Measurements from ENCODE around the gene ABCA2.

- TF ChIP-seq CTCF (IDR thresholded peaks at IDR 0.05): no peak
- no peak for TF ChIP-seq POLR2A (IDR thresholded peaks at IDR 0.05)
Observed at GRCh38 chr9:137021568-137021978, 6.5 kb downstream of the ABCA2 start.
